Sigmoid colon (tissue), 4 donors: Measurements from ENCODE around the gene ICOS.

Source experiments
- EP300 ChIP-seq, 4 donors: sonication (generic); formaldehyde crosslinking; IDR thresholded peaks; one replicate each; pipeline ENCODE4 v1.6.1; 2017; ENCODE audit warnings: antibody characterized with exemption in 4 of 4
- POLR2A ChIP-seq, 2 donors: fragments of 450-650 bp; IDR thresholded peaks; one replicate each; pipeline ENCODE4 v1.6.1; 2016; ENCODE audit warnings: antibody characterized with exemption in 2 of 2, mild to moderate bottlenecking in 2 of 2, moderate library complexity in 2 of 2
- POLR2AphosphoS5 ChIP-seq, 4 donors: sonication (generic); formaldehyde crosslinking; IDR thresholded peaks; one replicate each; pipeline ENCODE4 v1.6.1; 2017; ENCODE audit warnings: antibody characterized with exemption in 4 of 4
- TF ChIP-seq, protein P1 (sequence below), 4 experiments: fragments of 450-650 bp in 3 of 4; fragments of 200-600 bp in 1 of 4; IDR thresholded peaks; one replicate each; pipeline ENCODE4 v1.5.1; 2016 to 2019; ENCODE audit warnings: antibody characterized with exemption in 4 of 4, mild to moderate bottlenecking in 3 of 4, moderate library complexity in 2 of 4

DNA sequence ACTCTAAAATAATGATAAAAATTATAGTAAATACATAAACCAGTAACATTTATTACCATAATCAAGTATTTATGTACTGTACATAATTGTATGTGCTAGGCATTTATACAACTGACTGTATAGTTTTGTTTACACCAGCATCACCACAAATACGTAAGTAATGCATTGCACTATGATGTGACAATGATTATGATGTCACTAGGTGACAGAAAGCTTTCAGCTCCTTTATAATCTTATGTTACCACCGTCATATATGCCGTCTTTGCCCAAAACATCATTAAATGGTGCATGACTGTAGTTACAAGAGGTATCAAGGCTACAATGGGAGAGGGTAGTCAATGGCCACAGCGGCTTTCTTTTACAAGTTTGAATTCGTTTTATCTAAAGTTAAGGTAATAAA is 60.1 kb downstream of the ICOS start:
- no peak for TF ChIP-seq EP300 (IDR thresholded peaks at IDR 0.05)
- TF ChIP-seq, protein P1, sequence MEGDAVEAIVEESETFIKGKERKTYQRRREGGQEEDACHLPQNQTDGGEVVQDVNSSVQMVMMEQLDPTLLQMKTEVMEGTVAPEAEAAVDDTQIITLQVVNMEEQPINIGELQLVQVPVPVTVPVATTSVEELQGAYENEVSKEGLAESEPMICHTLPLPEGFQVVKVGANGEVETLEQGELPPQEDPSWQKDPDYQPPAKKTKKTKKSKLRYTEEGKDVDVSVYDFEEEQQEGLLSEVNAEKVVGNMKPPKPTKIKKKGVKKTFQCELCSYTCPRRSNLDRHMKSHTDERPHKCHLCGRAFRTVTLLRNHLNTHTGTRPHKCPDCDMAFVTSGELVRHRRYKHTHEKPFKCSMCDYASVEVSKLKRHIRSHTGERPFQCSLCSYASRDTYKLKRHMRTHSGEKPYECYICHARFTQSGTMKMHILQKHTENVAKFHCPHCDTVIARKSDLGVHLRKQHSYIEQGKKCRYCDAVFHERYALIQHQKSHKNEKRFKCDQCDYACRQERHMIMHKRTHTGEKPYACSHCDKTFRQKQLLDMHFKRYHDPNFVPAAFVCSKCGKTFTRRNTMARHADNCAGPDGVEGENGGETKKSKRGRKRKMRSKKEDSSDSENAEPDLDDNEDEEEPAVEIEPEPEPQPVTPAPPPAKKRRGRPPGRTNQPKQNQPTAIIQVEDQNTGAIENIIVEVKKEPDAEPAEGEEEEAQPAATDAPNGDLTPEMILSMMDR (IDR thresholded peaks at IDR 0.05) = no peak
- TF ChIP-seq POLR2AphosphoS5 (IDR thresholded peaks at IDR 0.05) = no peak
- TF ChIP-seq POLR2A (IDR thresholded peaks at IDR 0.05) = no peak
